Endothelial cell of umbilical vein (primary cell): ENCODE data around the gene FHOD3. TPM values are rescaled to one million over a fixed set of nuclear protein-coding genes. Genes with fewer than 3 reads are reported as not detected.

Experiments used
- BruUV-seq: library from RNA; stranded (reverse); fragments of 400-500 nt; replicated peaks from 2 replicates; lab custom pipeline; 2021; lab: Mats Ljungman, UMichigan
- CTCF ChIA-PET: fragments of 300-600, 350-600 bp; sonication (Branson Sonifier 250); formaldehyde crosslinking; loops from one replicate; lab custom pipeline; 2021; ENCODE audit warnings: antibody characterized with exemption, inconsistent platforms; lab: Charles Lee
- POLR2A ChIA-PET: fragments of 300-600, 350-600 bp; sonication (Branson Sonifier 250); formaldehyde crosslinking; loops from one replicate; lab custom pipeline; 2021; ENCODE audit warnings: antibody characterized with exemption, inconsistent platforms; lab: Charles Lee
- DNase-seq: peaks from one replicate; pipeline ENCODE4 v3.0.0-alpha.2; 2011; ENCODE audit warnings: low read depth, low spot score
- FAIRE-seq: peaks from 2 replicates; lab custom pipeline; 2011; peaks lifted over from hg19 to GRCh38; lab: Jason Lieb, UNC
- H2AFZ ChIP-seq: 2 replicates; pipeline ENCODE4 v1.6.0; 2012; ENCODE audit warnings: low read depth, low read length, control low read depth, inconsistent platforms
- H3K27ac ChIP-seq: 2 replicates; pipeline ENCODE4 v1.5.1; 2011; ENCODE audit warnings: low read depth, mild to moderate bottlenecking, control low read depth, low read length, moderate library complexity; ENCODE audit not compliant: insufficient read depth
- H3K27me3 ChIP-seq, 2 experiments: 2 replicates each; pipeline versions ENCODE4 v1.6.0 to v1.6.1; 2011; ENCODE audit warnings: low read length in 2 of 2, mixed read lengths in 1 of 2; ENCODE audit not compliant: control insufficient read depth in 2 of 2, insufficient read depth in 2 of 2
- H3K36me3 ChIP-seq, 2 experiments: 2 replicates in 1 of 2; 3 replicates in 1 of 2; pipeline ENCODE4 v1.5.1; 2011; ENCODE audit warnings: low read length in 2 of 2, mild to moderate bottlenecking in 1 of 2, moderate library complexity in 1 of 2; ENCODE audit not compliant: control insufficient read depth in 2 of 2, insufficient read depth in 2 of 2; ENCODE audit errors: extremely low read depth in 1 of 2
- H3K4me1 ChIP-seq: 3 replicates; pipeline ENCODE4 v1.5.1; 2011; ENCODE audit warnings: mild to moderate bottlenecking, low read length; ENCODE audit not compliant: control insufficient read depth, insufficient read depth; ENCODE audit errors: extremely low read depth
- H3K4me2 ChIP-seq: 2 replicates; pipeline ENCODE4 v1.6.1; 2011; ENCODE audit warnings: low read length, control low read depth, mixed read lengths; ENCODE audit not compliant: insufficient read depth
- H3K4me3 ChIP-seq, 3 experiments: fragments of 200-600 bp in 1 of 3; sonication (generic), shearing (Covaris generic) in 1 of 3; replicated peaks in 1 of 3; 2 replicates each; pipeline ENCODE4 v1.5.1; 2011 to 2016; ENCODE audit warnings: control low read depth in 3 of 3, low read length in 3 of 3, mild to moderate bottlenecking in 2 of 3, inconsistent platforms in 1 of 3, low read depth in 1 of 3, moderate library complexity in 1 of 3; ENCODE audit not compliant: insufficient read depth in 1 of 3
- H3K79me2 ChIP-seq: 2 replicates; pipeline ENCODE4 v1.6.0; 2012; ENCODE audit warnings: low read length, inconsistent platforms; ENCODE audit not compliant: control insufficient read depth, insufficient read depth
- H3K9ac ChIP-seq: replicated peaks from 2 replicates; pipeline ENCODE3; 2011; ENCODE audit warnings: low read length, control low read depth; ENCODE audit not compliant: insufficient read depth; ENCODE audit errors: extremely low read depth
- H3K9me1 ChIP-seq: replicated peaks from 3 replicates; pipeline ENCODE4 v1.6.0; 2011; ENCODE audit warnings: mild to moderate bottlenecking, low read length; ENCODE audit not compliant: control insufficient read depth, insufficient read depth; ENCODE audit errors: extremely low read depth
- H3K9me3 ChIP-seq: replicated peaks from 2 replicates; pipeline ENCODE4 v1.5.1; 2012; ENCODE audit warnings: low read length, inconsistent platforms; ENCODE audit not compliant: control insufficient read depth, insufficient read depth
- H4K20me1 ChIP-seq: replicated peaks from 2 replicates; pipeline ENCODE3; 2011; ENCODE audit warnings: mild to moderate bottlenecking, low read length; ENCODE audit not compliant: control insufficient read depth, insufficient read depth; ENCODE audit errors: extremely low read depth
- EZH2 ChIP-seq: IDR thresholded peaks from 2 replicates; pipeline ENCODE4 v1.6.1; 2012; ENCODE audit warnings: borderline replicate concordance, low read depth, mild to moderate bottlenecking, moderate library complexity, low read length, inconsistent platforms; ENCODE audit not compliant: severe bottlenecking
- FOS ChIP-seq: IDR thresholded peaks from 2 replicates; pipeline ENCODE4 v1.6.1; 2011; ENCODE audit warnings: mild to moderate bottlenecking, low read length, moderate library complexity, borderline replicate concordance; ENCODE audit not compliant: insufficient read depth
- GATA2 ChIP-seq: IDR thresholded peaks from 2 replicates; pipeline ENCODE4 v1.7.0; 2011; ENCODE audit warnings: low read depth, mild to moderate bottlenecking, moderate library complexity, mixed read lengths, low read length; ENCODE audit not compliant: insufficient read length, insufficient read depth
- JUN ChIP-seq: IDR thresholded peaks from 2 replicates; pipeline ENCODE4 v1.6.1; 2011; ENCODE audit warnings: borderline replicate concordance, low read depth; ENCODE audit not compliant: insufficient read length, insufficient read depth
- MAX ChIP-seq: IDR thresholded peaks from 2 replicates; pipeline ENCODE4 v1.6.1; 2011; ENCODE audit not compliant: insufficient read depth, insufficient read length
- MYC ChIP-seq: IDR thresholded peaks from one replicate; pipeline ENCODE4 v1.6.1; 2011; ENCODE audit warnings: mild to moderate bottlenecking, low read depth, low read length
- POLR2A ChIP-seq: IDR thresholded peaks from 2 replicates; pipeline ENCODE4 v1.6.1; 2012; ENCODE audit warnings: low read depth, mild to moderate bottlenecking, control low read depth, low read length
- POLR2AphosphoS5 ChIP-seq: IDR thresholded peaks from 2 replicates; pipeline ENCODE4 v1.6.1; 2012; ENCODE audit warnings: low read depth, mild to moderate bottlenecking, control low read depth, low read length, moderate library complexity; ENCODE audit not compliant: insufficient read depth
- dilution Hi-C: fragments of 300-500 bp; cut with MboI; formaldehyde crosslinking; loops from one replicate; pipeline ENCODE4 v1.15.0; 2019; ENCODE audit warnings: low sequenced_read_pairs; ENCODE audit not compliant: extremely low pct_ligation_motif_present
- intact Hi-C: fragments of 100-400 bp; cut with micrococcal nuclease; formaldehyde crosslinking; loops from one replicate; pipeline ENCODE4 v1.10.0; 2022
- polyA plus RNA-seq, 4 experiments: library from polyadenylated mRNA; depleted of rRNA in 3 of 4; stranded (reverse) in 3 of 4; unstranded in 1 of 4; fragments of >200 nt; gene quantifications; 2 replicates each; pipeline versions ENCODE4 v1.2.1 to v1.2.3, GENCODE V29; 2011 to 2012; ENCODE audit warnings: missing spikeins in 1 of 4
- total RNA-seq: library from RNA; stranded (reverse); gene quantifications from 2 replicates; pipeline ENCODE4 v1.2.3, GENCODE V29; 2021
- TF ChIP-seq, protein P1 (sequence below), 2 donors: IDR thresholded peaks; 1 replicate in 1 of 2; 2 replicates in 1 of 2; pipeline ENCODE4 v1.5.1; 2011; ENCODE audit warnings: low read length in 2 of 2, mild to moderate bottlenecking in 2 of 2, moderate library complexity in 2 of 2, control low read depth in 1 of 2, inconsistent platforms in 1 of 2, low read depth in 1 of 2; ENCODE audit not compliant: insufficient read depth in 1 of 2; ENCODE audit errors: extremely low read depth in 1 of 2

FHOD3 gene
- total and polyA plus RNA-seq, 2 donors (not counting 3 experiments of a cell fraction or from before 2014, with no cell fraction given), result 0.06 to 1.5 TPM

DNA sequence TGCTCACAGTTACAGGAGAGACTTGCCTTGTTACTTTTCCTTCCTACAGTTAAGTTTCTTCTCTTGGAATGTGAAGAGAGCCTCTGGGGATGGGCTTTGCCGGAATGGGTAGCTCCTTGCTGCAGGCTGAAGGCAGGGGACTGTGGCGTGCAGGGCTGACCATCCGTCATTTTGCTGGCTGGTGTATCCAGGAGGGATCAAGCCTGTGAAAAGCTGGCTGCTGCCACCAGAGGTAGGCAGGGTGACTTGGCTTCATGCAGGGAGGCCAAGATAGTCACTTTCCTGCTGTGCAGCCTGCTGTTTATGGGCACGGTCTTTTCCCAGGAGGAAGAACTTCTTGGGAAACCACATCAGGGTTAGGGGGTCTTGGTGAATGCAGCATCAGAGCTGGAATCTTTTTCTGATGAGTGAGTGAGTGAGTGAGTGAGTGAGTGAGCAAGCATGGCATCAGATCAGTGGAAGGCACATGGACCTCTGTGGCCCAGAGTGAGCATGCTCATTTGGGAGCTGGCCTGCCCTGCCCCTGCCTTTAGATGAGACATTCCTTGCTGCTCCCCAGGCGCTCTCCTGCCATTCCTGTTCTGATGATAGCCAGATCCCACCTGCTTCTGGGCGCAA is 33.0 kb downstream of the FHOD3 start:
- Histone ChIP-seq H3K9me3 (no peaks in the 10 kb centered on the region), H3K79me2 (no peaks in the 10 kb centered on the region), H3K4me1 (no peaks in the 10 kb centered on the region), H3K27me3 (no peaks in the 10 kb centered on the region), H3K9me1 (no peaks in the 10 kb centered on the region), H3K4me2 (no peak overlapping the region), H3K9ac (no peak overlapping the region), H2AFZ (no peak overlapping the region), H3K36me3 (no peaks in the 10 kb centered on the region), H3K4me3 (no peak overlapping the region), H4K20me1 (no peaks in the 10 kb centered on the region), H3K27ac (no peak overlapping the region)
- TF ChIP-seq JUN (no peak), MAX (no peak), FOS (no peak), MYC (no peak), EZH2 (no peak), POLR2AphosphoS5 (no peak), POLR2A (no peak), GATA2 (no peak)
- TF ChIP-seq, protein P1, sequence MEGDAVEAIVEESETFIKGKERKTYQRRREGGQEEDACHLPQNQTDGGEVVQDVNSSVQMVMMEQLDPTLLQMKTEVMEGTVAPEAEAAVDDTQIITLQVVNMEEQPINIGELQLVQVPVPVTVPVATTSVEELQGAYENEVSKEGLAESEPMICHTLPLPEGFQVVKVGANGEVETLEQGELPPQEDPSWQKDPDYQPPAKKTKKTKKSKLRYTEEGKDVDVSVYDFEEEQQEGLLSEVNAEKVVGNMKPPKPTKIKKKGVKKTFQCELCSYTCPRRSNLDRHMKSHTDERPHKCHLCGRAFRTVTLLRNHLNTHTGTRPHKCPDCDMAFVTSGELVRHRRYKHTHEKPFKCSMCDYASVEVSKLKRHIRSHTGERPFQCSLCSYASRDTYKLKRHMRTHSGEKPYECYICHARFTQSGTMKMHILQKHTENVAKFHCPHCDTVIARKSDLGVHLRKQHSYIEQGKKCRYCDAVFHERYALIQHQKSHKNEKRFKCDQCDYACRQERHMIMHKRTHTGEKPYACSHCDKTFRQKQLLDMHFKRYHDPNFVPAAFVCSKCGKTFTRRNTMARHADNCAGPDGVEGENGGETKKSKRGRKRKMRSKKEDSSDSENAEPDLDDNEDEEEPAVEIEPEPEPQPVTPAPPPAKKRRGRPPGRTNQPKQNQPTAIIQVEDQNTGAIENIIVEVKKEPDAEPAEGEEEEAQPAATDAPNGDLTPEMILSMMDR (IDR thresholded peaks at IDR 0.05; ENCODE audit: extremely low read depth in 1 of 2, insufficient read depth in 1 of 2, low read depth in 1 of 2, low read length in 2 of 2), result no peak
- intact Hi-C loops (no loop called here), dilution Hi-C loops (no loop called here)
- ChIA-PET CTCF (interaction anchor here (1.2 to 1.7 kb wide), 3 partner anchors 10 to 313 kb away, joined by 3 read pairs; no protein-coding TSS in a partner anchor), POLR2A (no interaction called here)
- FAIRE-seq (no peak), DNase-seq (no peak)
- no TSS peak for BruUV-seq
